HG03460 (cell line): ENCODE data around the gene CREM.
A peak's percentile ranks its signal among the peaks of the same experiment; 100 is the strongest.

Experiments used
- ATAC-seq: cut with Tn5 transposase; IDR thresholded peaks from one replicate; pipeline ENCODE4 v1.9.1; 2021; ENCODE audit not compliant: unreplicated experiment

The CREM gene

DNA sequence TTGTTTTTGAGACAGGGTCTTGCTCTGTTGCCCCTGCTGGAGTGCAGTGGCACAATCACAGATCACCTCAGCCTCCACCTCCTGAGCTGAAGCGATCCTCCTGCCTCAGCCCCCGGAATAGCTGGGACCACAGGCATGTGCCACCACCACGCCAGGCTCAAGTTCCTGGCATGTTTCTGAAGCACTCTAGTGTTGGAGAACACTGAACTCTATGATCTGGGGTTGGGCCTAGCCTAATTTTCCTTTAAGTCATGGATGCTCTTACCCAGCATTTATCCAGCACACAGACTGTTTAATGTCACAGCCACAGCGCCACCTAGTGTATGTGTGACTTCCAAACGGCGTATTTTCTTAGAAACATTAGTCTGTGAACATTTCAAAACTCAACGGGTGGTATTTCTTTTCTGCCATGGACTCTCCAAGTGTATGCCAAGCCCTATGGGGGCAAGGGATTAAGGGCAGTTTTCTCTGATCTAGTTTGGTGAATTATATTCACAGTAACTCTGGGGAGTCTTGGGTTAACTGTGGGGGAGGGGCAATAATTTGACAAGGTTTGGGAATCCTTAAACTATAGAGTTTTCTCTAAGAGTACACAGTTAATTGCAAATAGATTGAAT is 91.8 kb downstream of the CREM start:
- peak; percentile 58 for ATAC-seq

DNA sequence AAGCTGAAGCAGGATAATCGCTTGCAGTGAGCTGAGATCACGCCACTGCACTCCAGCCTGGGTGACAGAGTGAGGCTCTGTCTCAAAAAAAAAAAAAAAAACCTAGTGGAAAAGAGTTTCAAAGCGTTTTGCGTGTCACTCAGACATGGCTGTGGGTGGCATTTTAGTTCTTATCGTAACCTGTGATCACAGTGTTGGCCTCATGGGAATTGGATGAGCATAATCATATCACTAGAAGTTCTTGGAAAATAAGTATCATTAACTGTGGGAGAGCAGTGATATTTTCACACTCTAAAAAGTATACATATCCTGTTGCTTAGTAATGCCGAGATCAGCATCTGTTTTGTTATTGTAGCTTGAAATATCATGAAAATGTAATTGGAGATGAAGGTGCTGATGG is 92.6 kb downstream of the CREM start:
- ATAC-seq, result no peak

- no peak for ATAC-seq
Measured at GRCh38 chr10:35219891-35220890, 93.5 kb downstream of the CREM start.

- no peak for ATAC-seq
Measured at GRCh38 chr10:35223016-35223415, 96.4 kb downstream of the CREM start.

DNA sequence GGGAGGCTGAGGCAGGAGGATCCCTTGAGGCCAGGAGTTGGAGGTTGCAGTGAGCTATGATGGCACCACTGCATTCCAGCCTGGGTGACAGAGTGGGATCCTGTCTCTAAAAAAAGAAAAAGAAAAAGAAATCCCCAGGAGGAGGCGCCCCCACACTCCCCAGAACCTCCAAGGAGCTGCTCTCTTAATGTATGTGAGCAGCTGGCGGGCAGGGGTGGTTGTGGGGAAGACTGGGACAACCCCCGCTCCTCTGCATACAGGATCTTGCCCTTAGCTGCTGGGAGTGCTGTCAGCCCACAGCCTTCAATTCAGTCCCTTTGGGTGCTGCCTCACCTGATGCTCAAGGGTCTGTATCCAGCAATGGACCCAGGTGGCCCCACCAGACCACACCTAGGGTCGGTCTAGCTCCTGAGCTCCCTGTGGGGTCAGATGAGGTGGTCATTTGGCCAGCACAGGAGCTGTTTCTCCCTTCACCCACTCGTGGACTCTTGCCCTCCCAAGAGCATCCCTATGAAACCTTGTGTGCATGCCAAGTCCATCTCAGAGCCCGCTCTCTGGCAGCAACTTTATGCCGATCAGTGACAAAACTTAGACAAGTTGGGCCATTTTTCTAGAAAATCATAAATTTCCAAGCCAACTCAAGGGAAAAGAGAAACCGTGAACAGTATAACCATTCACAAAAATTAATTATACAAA is 97.5 kb downstream of the CREM start:
- ATAC-seq, result no peak

DNA sequence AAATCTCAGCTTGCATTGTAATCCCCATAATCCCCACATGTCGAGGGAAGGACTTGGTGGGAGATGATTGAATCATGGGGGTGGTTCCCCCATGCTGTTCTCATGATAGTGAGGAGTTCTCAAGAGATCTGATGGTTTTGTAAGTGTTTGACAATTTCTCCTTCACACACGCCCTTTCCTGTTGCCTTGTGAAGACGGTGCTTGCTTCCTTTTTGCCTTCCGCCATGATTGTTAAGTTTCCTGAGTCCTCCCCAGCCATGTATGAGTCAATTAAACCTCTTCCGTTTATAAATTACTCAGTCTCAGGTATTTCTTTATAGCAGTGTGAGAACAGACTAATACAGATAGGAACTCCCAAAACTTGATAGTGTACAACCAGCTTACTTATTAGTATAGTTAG is 98.6 kb downstream of the CREM start:
- no peak for ATAC-seq

- ATAC-seq, result no peak
Measured at GRCh38 chr10:35226507-35226906, 99.9 kb downstream of the CREM start.

- no peak for ATAC-seq
Measured at GRCh38 chr10:35228058-35228457, 101.4 kb downstream of the CREM start.

GRCh38 chr10:35231646-35232045 is 105.0 kb downstream of the CREM start:
- no peak for ATAC-seq

DNA sequence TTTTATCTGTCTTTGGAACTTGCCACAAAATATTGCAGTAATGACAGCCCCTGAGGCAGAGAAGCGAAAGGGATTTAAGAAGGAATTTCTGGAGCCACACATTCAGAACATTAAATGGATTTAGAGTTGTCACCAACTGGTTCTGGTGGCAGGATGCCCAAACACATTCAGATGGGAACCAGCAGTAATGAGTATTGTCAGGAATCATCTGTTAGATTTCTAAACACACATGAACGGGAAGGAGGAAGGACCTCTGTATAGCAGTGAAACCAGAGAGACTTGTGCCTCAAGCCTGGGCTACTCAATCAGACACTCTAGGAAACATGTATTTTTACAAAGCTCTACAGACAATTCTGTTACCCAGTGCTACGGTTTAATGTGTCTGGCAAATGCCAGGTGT is 105.9 kb downstream of the CREM start:
- no peak for ATAC-seq

GRCh38 chr10:35234073-35234472 is 107.4 kb downstream of the CREM start:
- ATAC-seq, result no peak

DNA sequence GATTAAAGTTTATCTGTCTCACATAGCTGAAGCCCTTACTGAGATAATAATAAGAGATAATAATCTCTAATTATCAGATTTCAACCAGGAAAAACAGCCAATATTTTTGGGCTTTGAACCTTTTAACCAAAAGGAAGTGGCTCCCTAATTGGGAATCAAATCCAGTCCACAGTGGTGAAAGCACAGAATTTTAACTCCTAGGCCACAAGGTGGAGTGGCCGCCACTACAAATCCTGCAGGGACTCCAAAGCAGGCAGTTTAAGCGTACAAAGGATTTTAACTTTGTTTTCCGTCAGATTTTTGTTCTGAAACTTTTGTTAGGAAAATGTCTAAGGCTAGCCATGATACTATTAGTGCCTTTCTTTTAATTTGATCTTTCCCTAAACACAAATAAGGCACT is 110.1 kb downstream of the CREM start:
- no peak for ATAC-seq

- no peak for ATAC-seq
Measured at GRCh38 chr10:35237766-35238512, 111.3 kb downstream of the CREM start.

DNA sequence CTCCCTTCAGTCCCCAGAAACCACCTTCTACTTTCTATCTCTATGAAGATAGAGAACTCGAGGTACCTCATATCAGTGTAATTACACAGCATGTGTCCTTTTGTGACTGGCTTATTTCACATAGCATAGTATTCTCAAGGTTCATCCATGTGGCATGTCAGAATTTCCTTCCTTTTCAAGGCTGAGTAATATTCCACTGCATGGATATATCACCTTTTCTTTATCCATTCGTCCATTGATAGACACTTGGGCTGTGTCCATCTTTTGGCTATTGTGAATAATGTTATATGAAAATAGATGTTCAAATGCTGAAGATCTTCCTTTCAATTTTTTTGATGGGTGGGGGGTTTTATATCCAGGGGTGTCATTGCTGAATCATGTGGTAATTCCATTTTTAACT is 117.9 kb downstream of the CREM start:
- no peak for ATAC-seq

DNA sequence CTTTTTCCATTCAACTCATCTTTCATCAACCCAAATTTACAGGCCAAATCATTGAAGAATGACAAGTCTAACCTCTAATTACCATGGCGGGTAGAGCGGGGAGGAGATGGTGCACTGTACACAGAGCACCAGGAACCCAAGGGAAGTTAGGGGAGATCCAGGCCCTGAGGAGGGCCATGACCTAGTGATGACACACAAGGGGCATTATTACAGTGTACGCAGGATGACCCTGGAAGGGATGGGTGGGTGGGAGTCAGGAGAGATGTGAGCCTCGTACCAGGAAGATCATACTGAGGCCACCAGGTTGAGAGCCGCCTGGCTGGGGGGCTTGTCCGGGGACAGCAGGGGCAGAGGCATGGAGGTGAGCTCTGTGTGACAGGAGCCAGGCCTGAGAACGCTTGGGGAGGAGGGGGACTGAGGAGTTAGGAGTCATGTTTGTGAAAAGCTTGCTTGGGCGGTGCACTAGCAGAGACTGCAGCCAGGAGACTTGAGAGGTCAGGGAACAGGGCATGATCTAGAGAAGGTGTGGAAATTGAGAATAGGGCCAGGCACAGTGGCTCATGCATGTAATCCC is 120.2 kb downstream of the CREM start:
- ATAC-seq, result no peak

GRCh38 chr10:35251373-35252100 is 124.9 kb downstream of the CREM start:
- ATAC-seq, result no peak

GRCh38 chr10:35257057-35257983 is 130.7 kb downstream of the CREM start:
- ATAC-seq, result no peak

DNA sequence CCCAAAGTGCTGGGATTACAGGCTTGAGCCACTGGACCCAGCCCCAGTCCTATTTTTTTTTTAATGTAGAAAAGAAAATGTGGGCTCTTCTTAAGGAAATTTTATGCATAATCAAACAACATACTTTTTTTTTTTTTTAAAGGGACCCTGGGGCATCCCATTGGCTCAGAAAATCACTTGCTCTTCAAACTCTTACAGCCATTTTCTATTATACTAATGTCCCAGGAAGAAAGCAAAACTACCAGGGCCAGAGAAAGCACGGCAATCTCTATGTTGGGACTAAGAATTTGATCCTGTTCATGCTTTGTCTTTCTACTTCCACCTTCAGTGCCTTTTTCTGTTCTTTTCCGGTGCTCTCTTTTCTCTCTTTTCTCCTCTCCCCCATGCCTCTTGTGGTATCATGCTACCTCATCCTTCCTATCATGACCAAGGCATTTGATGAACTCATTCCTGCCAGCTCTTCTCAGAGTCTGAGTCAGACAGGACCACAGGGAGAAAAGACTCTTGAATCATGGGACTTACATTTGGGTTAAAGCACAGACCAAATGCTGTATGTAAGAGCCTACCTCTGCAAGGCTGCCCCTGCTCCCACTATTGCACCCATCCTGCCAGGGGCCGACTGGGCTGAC is 133.2 kb downstream of the CREM start:
- ATAC-seq, result no peak
